Upper lobe of left lung (tissue), 6 donors: ENCODE results near the gene HSP90AA1. TPM values are rescaled to one million over a fixed set of nuclear protein-coding genes. Genes with fewer than 3 reads are reported as not detected.

Experiments
- ATAC-seq, 2 donors: fragments of 200-7000 bp; cut with Tn5 transposase; one replicate each; pipeline ENCODE4 v1.9.1; 2022; ENCODE audit warnings: mild to moderate bottlenecking in 2 of 2, moderate library complexity in 2 of 2; ENCODE audit not compliant: low FRiP score in 2 of 2
- DNase-seq, 2 donors: peaks; one replicate each; pipeline ENCODE4 v3.0.0-alpha.2; 2019 to 2020
- H3K27ac ChIP-seq, 4 donors: fragments of 200-600 bp; sonication (generic); one replicate each; pipeline ENCODE4 v1.5.1; 2016 to 2019
- H3K27me3 ChIP-seq, 4 donors: fragments of 200-600 bp; sonication (generic); one replicate each; pipeline ENCODE4 v1.5.1; 2017 to 2019
- H3K36me3 ChIP-seq, 4 donors: fragments of 200-600 bp; sonication (generic); one replicate each; pipeline ENCODE4 v1.5.1; 2016 to 2019
- H3K4me1 ChIP-seq, 4 donors: fragments of 200-600 bp; sonication (generic); one replicate each; pipeline ENCODE4 v1.5.1; 2018 to 2019
- H3K4me3 ChIP-seq, 4 donors: fragments of 200-600 bp; sonication (generic); one replicate each; pipeline ENCODE4 v1.5.1; 2017 to 2019; ENCODE audit warnings: mild to moderate bottlenecking in 2 of 4, moderate library complexity in 1 of 4
- H3K9me3 ChIP-seq, 4 donors: fragments of 200-600 bp; sonication (generic); one replicate each; pipeline ENCODE4 v1.5.1; 2018 to 2019
- EP300 ChIP-seq, 4 donors: sonication (generic); formaldehyde crosslinking; IDR thresholded peaks; one replicate each; pipeline ENCODE4 v1.5.1; 2017; ENCODE audit warnings: antibody characterized with exemption in 4 of 4, control low read depth in 2 of 4
- POLR2A ChIP-seq, 4 donors: fragments of 450-650 bp; IDR thresholded peaks; one replicate each; pipeline ENCODE4 v1.5.1; 2016 to 2017; ENCODE audit warnings: antibody characterized with exemption in 4 of 4, mild to moderate bottlenecking in 2 of 4
- POLR2AphosphoS5 ChIP-seq, 2 donors: sonication (generic); formaldehyde crosslinking; IDR thresholded peaks; one replicate each; pipeline ENCODE4 v1.5.1; 2017; ENCODE audit warnings: antibody characterized with exemption in 2 of 2
- WGBS, 2 donors: methylation state at CpG; one replicate each; pipeline ENCODE4 v1.1.5; 2017 to 2018; 5-methylcytosine and 5-hydroxymethylcytosine counted together
- total RNA-seq, 6 donors: library from RNA; depleted of rRNA in 4 of 6; stranded (reverse); fragments of >200 nt in 4 of 6; gene quantifications; one replicate each; pipeline versions ENCODE4 v1.1.0 to v1.2.1, GENCODE V29; 2016 to 2021
- TF ChIP-seq, protein P1 (sequence below), 6 experiments: fragments of 450-650 bp in 4 of 6; fragments of 200-600 bp in 2 of 6; sonication (generic) in 2 of 6; IDR thresholded peaks; one replicate each; pipeline ENCODE4 v1.5.1; 2016 to 2019; ENCODE audit warnings: antibody characterized with exemption in 6 of 6
- donor health status: DM: no; HTN: no; CAD: no; lungs with moderate emphysema.
- donor health status: DM: no; HTN: yes; CAD: no; lungs with severe emphysema.

Gene HSP90AA1
- total RNA-seq, 6 donors from 2014 or later = 147 to 509 (median 258) TPM

DNA sequence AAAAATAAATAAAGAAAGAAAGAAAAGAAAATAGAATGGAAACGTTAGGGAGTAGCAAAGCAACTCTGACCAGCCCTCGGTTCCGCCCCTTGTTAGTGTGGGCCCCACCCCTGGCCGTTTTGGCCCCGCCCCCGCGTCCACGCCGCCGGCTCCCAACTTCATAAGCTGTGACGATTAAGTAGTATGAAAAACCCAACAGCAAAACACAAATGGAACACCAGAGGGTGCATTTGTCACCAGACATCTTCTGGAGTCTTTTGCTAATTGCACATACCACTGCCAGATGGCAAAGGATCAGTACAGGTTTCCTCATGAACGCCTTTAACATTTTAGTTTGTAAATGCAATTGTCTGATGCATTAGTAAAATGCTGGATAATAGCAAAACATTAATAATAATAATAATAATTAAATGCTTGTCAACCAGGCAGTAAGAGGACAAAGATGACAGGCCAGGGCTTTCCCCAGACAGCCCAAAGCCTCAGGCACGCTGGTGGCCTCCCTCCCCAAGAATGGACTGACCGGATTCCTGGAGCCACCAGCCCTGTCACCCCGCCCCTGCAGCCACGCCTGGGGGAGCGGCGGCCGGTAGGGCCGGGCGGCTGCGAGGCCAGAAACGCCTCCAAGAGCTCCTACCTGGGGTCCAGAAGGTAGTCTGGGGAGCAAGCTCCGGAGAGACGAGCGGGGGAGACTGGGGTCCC, 23.6 kb downstream of the HSP90AA1 start:
- peak; percentile 87 to 99 for DNase-seq
- 21 to 31% methylated on average over 26 of the region's 26 CpGs for WGBS, 2 donors
- Histone ChIP-seq H3K9me3 (no peaks in the 10 kb centered on the region), H3K27me3 (no peaks in the 10 kb centered on the region), H3K4me3 (no peak overlapping the region), H3K27ac (peak overlapping the region in 3 of 4 donors; percentile 6 to 31 (median 23)), H3K36me3 (no peaks in the 10 kb centered on the region), H3K4me1 (peaks cover 4 to 16% (median 14%) of the 10 kb centered on the region in 4 donors)
- peak; percentile 93 to 96 for ATAC-seq
- no peak for TF ChIP-seq POLR2AphosphoS5 (IDR thresholded peaks at IDR 0.05)
- TF ChIP-seq, protein P1, sequence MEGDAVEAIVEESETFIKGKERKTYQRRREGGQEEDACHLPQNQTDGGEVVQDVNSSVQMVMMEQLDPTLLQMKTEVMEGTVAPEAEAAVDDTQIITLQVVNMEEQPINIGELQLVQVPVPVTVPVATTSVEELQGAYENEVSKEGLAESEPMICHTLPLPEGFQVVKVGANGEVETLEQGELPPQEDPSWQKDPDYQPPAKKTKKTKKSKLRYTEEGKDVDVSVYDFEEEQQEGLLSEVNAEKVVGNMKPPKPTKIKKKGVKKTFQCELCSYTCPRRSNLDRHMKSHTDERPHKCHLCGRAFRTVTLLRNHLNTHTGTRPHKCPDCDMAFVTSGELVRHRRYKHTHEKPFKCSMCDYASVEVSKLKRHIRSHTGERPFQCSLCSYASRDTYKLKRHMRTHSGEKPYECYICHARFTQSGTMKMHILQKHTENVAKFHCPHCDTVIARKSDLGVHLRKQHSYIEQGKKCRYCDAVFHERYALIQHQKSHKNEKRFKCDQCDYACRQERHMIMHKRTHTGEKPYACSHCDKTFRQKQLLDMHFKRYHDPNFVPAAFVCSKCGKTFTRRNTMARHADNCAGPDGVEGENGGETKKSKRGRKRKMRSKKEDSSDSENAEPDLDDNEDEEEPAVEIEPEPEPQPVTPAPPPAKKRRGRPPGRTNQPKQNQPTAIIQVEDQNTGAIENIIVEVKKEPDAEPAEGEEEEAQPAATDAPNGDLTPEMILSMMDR (IDR thresholded peaks at IDR 0.05) = peak; percentile 9 to 65 (median 31)

DNA sequence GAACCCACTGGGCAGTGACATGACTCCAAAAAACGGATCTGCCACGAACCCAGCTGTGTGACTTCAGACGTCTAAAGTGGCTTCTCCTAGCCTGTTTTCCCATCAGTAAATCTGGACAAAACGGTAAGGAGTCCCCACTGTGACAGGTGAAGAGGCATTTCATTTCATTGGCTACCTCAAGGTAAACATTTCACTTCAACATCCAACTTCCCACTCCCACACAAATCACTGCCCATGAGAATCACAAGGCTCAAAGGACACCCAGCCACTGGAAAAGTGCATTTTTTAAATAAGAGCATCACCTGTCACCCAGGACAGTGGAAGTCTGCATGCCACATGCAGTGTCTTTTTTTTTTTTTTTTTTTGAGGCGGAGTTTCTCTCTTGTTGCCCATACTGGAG, 27.9 kb downstream of the HSP90AA1 start:
- no peak for DNase-seq

DNA sequence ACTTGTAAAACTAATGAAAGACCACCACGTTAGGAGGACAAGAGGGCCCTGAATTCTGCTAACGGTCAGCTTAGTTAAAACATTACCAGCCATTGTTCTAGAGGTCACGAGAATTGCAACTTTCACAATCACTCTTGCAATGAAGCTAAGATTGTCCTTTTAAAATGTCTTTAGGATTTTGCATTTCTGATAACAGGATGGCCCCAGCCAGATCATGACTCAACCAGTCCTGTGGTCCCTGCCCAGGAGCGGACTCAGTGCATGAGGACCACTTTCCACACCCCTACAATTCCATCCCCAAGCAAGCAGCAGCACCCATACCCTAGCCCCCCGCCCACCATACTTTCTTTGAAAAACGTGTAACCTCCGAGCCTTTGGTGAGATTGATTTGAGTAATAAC, 28.7 kb downstream of the HSP90AA1 start:
- Histone ChIP-seq H3K27ac (no peak overlapping the region), H3K4me1 (peaks cover 4 to 9% (median 6%) of the 10 kb centered on the region in 4 donors), H3K4me3 (no peak overlapping the region), H3K27me3 (no peaks in the 10 kb centered on the region), H3K9me3 (no peaks in the 10 kb centered on the region), H3K36me3 (peaks cover 0 to 12% (median 4%) of the 10 kb centered on the region in 4 donors)
- DNase-seq (no peak), ATAC-seq (no peak)
- whole genome bisulfite sequencing, 2 donors = 69 to 73% methylated on average over 7 of the region's 7 CpGs
- no peak for TF ChIP-seq EP300 (IDR thresholded peaks at IDR 0.05)
- TF ChIP-seq, protein P1 (IDR thresholded peaks at IDR 0.05) = no peak
- no peak for TF ChIP-seq POLR2A (IDR thresholded peaks at IDR 0.05)
- TF ChIP-seq POLR2AphosphoS5 (IDR thresholded peaks at IDR 0.05) = no peak

More for the DNA sequence above, 27.9 kb downstream of the HSP90AA1 start:
- H3K27me3 ChIP-seq = no peaks in the 10 kb centered on the region
- ATAC-seq = no peak
- no peak overlapping the region for H3K4me3 ChIP-seq
- H3K27ac ChIP-seq = no peak overlapping the region
- peaks cover 4 to 15% (median 14%) of the 10 kb centered on the region in 4 donors for H3K4me1 ChIP-seq
- no peaks in the 10 kb centered on the region for H3K9me3 ChIP-seq
- TF ChIP-seq EP300 (IDR thresholded peaks at IDR 0.05) (no peak), POLR2AphosphoS5 (IDR thresholded peaks at IDR 0.05) (no peak), POLR2A (IDR thresholded peaks at IDR 0.05) (no peak)
- TF ChIP-seq, protein P1 (IDR thresholded peaks at IDR 0.05) = no peak
- peaks cover 0 to 6% (median 2%) of the 10 kb centered on the region in 4 donors for H3K36me3 ChIP-seq
- 61 to 68% methylated on average over 5 of the region's 5 CpGs for WGBS, 2 donors

DNA sequence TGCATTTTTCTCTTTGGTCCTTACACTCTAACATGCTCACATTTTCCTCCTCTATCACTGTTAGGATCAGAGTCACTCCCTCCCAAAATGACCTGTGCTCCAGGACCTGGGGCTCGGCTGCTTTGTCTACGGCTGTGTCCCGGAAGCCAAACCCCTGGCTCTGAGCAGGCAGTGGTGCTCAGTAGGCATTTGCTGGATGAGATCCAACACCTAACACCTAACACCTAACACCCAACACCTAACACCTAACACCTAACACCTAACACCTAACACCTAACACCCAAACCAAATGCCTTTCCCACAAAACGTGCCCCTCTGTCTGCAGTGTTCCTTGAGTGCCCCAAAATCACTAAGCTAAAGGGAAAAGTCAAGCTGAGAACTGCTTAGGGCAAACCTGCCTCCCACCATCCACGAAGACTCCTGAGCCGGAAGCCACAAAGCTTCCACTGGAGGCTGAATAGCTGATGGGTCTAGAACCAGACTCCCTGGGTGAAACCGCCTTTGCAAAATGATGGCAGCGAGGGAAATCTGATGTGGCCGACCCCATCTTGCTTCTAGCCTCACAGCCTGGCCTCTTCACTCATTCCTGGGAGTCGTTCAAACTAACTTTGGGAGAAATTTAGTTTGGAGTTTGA, 29.2 kb downstream of the HSP90AA1 start:
- WGBS, 2 donors = 62 to 64% methylated on average over 10 of the region's 10 CpGs
- Histone ChIP-seq H3K27me3 (no peaks in the 10 kb centered on the region), H3K4me3 (no peak overlapping the region), H3K27ac (no peak overlapping the region), H3K36me3 (peaks cover 0 to 18% (median 7%) of the 10 kb centered on the region in 4 donors), H3K4me1 (peaks cover under 1 to 4% (median 1%) of the 10 kb centered on the region in 4 donors), H3K9me3 (no peaks in the 10 kb centered on the region)
- TF ChIP-seq, protein P1 (IDR thresholded peaks at IDR 0.05) = no peak
- TF ChIP-seq EP300 (IDR thresholded peaks at IDR 0.05) (no peak), POLR2A (IDR thresholded peaks at IDR 0.05) (no peak)
- no peak for ATAC-seq
- DNase-seq = no peak
